GM12874 (cell line): Measurements from ENCODE around the gene NR5A2.

Experiments used
- CTCF ChIP-seq: IDR thresholded peaks from 2 replicates; pipeline ENCODE4 v1.5.1; 2011; ENCODE audit warnings: low read depth, mild to moderate bottlenecking, control low read depth, low read length, moderate library complexity; ENCODE audit not compliant: insufficient read depth

Gene NR5A2

GRCh38 chr1:200178340-200178739 is 150.8 kb downstream of the NR5A2 start:
- TF ChIP-seq CTCF: no peak

- no peak for TF ChIP-seq CTCF
Observed at GRCh38 chr1:200179126-200179780, 151.7 kb downstream of the NR5A2 start.

GRCh38 chr1:200179781-200180160 is 152.3 kb downstream of the NR5A2 start:
- TF ChIP-seq CTCF: no peak

GRCh38 chr1:200180821-200181220 is 153.3 kb downstream of the NR5A2 start:
- TF ChIP-seq CTCF: no peak

- no peak for TF ChIP-seq CTCF
Observed at GRCh38 chr1:200181861-200182260, 154.4 kb downstream of the NR5A2 start.

- no peak for TF ChIP-seq CTCF
Observed at GRCh38 chr1:200182701-200183100, 155.2 kb downstream of the NR5A2 start.

GRCh38 chr1:200183637-200184036 is 156.1 kb downstream of the NR5A2 start:
- TF ChIP-seq CTCF: no peak
